Activated naive CD8-positive, alpha-beta T cell (primary cell): Measurements from ENCODE around the gene FAM81A.
"Not testable (repeated sequence)": the region's sequence is repeated elsewhere in the genome, so short reads cannot be mapped to it uniquely, and the experiment has no call there.

Source experiments
- H3K27ac Mint-ChIP-seq: one replicate; pipeline ENCODE4 v1.8.0; 2021; ENCODE audit warnings: mixed read lengths
- H3K27me3 Mint-ChIP-seq: one replicate; pipeline ENCODE4 v1.8.0; 2021; ENCODE audit warnings: mixed read lengths
- H3K36me3 Mint-ChIP-seq: one replicate; pipeline ENCODE4 v1.8.0; 2021; ENCODE audit warnings: mixed read lengths
- H3K4me1 Mint-ChIP-seq: one replicate; pipeline ENCODE4 v1.8.0; 2021; ENCODE audit warnings: low read depth, mixed read lengths
- H3K4me3 Mint-ChIP-seq: one replicate; pipeline ENCODE4 v1.8.0; 2021; ENCODE audit warnings: mild to moderate bottlenecking, mixed read lengths
- H3K9me3 Mint-ChIP-seq: one replicate; pipeline ENCODE4 v1.8.0; 2021; ENCODE audit warnings: low read depth, mixed read lengths

FAM81A gene

DNA sequence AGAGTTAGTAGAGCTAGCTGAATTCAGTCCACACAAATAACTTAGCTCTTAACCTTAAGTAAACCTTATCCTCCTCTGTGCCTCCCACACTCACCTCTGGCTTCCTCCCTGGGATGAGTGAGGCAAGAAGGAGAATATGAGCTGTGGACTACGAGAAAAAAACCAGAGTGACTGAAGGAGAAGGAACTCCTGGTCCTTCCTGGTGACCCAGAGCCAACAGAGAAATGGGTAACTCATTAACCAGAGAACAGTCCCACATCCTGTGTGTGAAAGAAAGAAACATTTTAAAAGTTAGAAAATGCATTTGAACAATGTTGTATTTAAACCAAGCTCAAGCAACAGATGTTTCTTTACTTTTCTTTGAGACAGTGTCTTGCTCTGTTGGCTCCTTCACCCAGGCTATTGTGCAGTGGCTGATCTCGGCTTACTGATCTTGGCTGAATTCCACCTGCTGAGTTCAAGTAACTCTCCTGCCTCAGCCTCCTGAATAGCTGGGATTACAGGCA, 27.5 kb upstream of the FAM81A start:
- H3K36me3 Mint-ChIP-seq = no peaks in the 10 kb centered on the region
- H3K27me3 Mint-ChIP-seq = no peaks in the 10 kb centered on the region
- H3K4me3 Mint-ChIP-seq = no peak overlapping the region
- H3K9me3 Mint-ChIP-seq = no peaks in the 10 kb centered on the region
- no peak overlapping the region for H3K27ac Mint-ChIP-seq
- peaks cover 36% of the 10 kb centered on the region for H3K4me1 Mint-ChIP-seq

DNA sequence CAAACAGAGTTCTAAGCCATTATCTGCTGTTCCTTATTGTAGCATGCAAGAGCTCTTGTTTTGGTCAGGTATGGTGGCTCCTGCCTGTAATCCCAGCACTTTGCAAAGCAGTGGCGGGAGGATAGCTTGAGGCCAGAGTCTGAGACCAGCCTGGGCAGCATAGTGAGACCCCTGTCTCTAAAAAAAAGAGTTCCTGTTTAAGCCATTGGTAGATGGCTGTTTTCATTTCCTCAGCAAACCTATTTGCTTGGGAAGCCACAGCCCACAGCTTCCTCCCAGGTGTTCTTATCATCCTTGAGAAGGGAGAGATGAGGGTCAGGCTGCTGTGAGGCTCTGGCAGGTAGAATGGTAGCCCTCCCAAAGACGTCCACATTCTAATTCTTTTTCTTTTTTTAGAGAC, 24.4 kb upstream of the FAM81A start:
- Mint-ChIP-seq H3K9me3 (no peaks in the 10 kb centered on the region), H3K27me3 (peaks cover 2% of the 10 kb centered on the region), H3K27ac (no peak overlapping the region), H3K4me3 (no peak overlapping the region), H3K4me1 (peaks cover 36% of the 10 kb centered on the region), H3K36me3 (no peaks in the 10 kb centered on the region)

DNA sequence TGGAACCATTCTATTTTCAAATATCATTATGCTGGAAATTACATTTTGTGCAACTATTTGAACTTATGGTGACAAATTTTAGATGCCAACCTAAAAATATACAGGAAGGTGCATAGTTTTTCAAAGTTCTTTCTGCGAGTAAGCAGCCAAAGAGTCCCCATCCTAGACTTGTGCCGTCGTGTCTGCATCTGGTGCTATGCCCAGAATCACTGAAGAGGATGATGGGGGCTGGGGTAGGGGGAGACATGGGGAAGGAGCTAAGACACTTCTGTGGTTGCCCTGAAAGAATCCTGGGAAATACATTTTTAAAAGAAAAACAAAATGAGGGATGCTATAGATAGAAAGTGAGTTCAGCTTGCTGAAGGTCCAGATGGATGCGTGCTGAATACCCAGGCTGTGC, 21.2 kb upstream of the FAM81A start:
- Mint-ChIP-seq H3K27me3 (peaks cover 2% of the 10 kb centered on the region), H3K4me3 (no peak overlapping the region), H3K36me3 (no peaks in the 10 kb centered on the region), H3K27ac (no peak overlapping the region), H3K4me1 (peaks cover 29% of the 10 kb centered on the region), H3K9me3 (no peaks in the 10 kb centered on the region)

DNA sequence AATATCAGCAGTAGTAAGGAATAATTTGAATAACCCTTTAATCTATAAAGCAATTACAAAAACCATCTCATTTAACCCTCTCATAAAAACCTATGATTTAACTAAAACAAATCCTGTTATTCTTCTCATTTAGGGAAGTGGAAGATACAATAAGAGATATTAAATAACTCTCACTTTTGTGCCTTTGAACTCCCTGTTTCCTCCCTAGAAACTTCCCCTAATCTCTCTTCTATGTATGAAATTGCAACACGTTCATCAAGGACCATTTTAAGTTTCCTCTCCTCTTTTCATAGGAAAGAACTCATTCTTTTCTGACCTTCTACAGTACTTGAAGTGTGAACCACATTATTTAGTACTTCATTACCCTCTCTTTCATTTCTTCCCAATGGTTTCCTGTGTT, 18.8 kb upstream of the FAM81A start:
- H3K9me3 Mint-ChIP-seq = no peaks in the 10 kb centered on the region
- no peak overlapping the region for H3K4me3 Mint-ChIP-seq
- H3K4me1 Mint-ChIP-seq = peaks cover 10% of the 10 kb centered on the region
- peaks cover 2% of the 10 kb centered on the region for H3K27me3 Mint-ChIP-seq
- no peaks in the 10 kb centered on the region for H3K36me3 Mint-ChIP-seq
- H3K27ac Mint-ChIP-seq = no peak overlapping the region

DNA sequence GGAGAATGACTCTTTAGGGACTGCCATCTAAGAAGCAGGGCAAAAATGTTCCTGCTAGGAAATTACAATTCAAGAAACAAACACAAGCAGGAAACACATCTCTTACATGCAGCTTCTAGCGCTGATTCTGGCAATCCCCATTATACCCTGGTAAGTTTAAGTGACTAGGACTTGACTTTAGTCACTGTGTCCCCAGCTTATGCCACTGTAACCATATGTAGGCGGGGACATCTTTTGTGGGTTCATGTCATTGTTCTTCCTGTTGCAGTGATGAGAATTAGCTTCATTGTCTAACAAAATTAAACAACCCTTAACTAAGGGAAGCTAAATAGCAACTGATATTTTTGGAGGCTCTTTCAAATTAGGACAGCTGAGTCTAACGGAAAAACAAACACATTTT, 17.9 kb upstream of the FAM81A start:
- peaks cover 2% of the 10 kb centered on the region for H3K27me3 Mint-ChIP-seq
- no peaks in the 10 kb centered on the region for H3K36me3 Mint-ChIP-seq
- peaks cover 7% of the 10 kb centered on the region for H3K4me1 Mint-ChIP-seq
- H3K4me3 Mint-ChIP-seq = no peak overlapping the region
- H3K27ac Mint-ChIP-seq = no peak overlapping the region
- H3K9me3 Mint-ChIP-seq = no peaks in the 10 kb centered on the region

DNA sequence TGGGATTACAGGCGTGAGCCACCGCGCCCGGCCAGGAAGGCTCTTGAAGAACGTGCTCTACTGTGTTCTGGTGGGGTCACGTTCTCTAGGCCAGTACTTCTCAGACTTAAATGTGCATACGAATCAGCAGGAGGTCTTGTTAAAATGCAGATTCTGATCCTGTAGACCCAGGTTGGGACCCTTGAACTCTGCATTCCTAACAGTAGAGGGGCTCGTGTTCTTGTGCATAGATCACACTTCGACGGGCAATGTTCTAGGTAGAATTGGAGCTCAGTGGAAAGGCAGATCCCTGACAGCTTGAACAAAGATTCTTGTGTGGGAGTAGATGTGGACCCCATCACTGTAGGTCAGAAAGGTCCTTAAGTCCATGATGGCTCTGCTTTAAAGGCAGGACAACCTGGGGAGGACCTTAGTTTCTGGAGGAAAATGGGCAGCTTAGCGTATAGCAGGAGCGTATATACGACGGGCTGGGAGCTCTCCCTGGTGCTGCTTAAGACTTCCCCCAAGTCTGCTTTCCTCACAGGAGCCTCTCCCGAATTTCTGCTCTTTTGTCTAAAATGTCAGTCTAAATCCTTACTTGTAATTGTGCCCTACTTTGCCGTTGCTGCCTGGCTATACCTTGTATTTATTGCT, 16.9 kb upstream of the FAM81A start:
- Mint-ChIP-seq H3K27ac (no peak overlapping the region), H3K4me3 (no peak overlapping the region), H3K4me1 (peaks cover 7% of the 10 kb centered on the region), H3K27me3 (peaks cover 2% of the 10 kb centered on the region), H3K36me3 (no peaks in the 10 kb centered on the region), H3K9me3 (no peaks in the 10 kb centered on the region)

DNA sequence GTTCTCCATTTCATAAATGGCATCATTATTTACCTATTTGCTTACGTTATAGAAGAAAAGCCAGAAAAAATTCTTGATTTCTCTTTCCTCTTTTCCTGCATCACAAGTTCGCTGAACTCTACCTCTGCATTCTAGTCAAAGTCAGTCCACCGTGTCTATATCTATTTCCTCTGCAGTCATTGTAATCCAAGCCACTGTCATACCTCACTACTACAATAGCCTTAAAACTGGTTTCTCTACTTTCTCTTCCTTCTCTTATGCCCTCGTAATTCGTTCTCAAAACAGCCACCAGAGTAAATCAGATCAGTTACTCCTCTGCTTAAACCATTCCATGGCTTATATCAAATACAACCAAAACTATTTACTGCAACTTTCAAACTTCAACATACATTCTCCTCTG, 13.4 kb upstream of the FAM81A start:
- Mint-ChIP-seq H3K27me3 (peaks cover 3% of the 10 kb centered on the region), H3K4me3 (no peak overlapping the region), H3K4me1 (peaks cover 7% of the 10 kb centered on the region), H3K36me3 (peaks cover 6% of the 10 kb centered on the region), H3K9me3 (no peaks in the 10 kb centered on the region), H3K27ac (no peak overlapping the region)

DNA sequence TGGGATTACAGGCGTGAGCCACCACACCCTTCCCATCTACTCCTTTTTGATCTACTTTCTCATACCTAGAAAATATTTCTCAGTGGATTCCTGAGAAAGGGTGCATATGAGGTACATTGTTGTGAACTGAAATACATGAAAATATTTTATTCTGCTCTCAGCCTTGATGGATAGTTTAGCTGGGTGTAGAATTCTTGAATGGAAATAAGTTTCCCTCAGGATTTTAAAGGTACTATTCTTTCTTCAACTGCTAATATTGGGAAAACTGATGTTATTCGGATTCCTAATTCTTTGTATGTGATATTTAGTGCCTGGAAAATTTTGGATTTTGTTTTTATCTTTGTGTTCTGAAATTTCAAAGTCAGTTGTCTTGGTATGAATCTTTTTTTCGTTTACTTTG, 9.1 kb upstream of the FAM81A start:
- not testable (repeated sequence) for H3K9me3 Mint-ChIP-seq, H3K36me3 Mint-ChIP-seq, H3K4me1 Mint-ChIP-seq, H3K27ac Mint-ChIP-seq, H3K4me3 Mint-ChIP-seq
- peaks cover 14% of the 10 kb centered on the region for H3K27me3 Mint-ChIP-seq

DNA sequence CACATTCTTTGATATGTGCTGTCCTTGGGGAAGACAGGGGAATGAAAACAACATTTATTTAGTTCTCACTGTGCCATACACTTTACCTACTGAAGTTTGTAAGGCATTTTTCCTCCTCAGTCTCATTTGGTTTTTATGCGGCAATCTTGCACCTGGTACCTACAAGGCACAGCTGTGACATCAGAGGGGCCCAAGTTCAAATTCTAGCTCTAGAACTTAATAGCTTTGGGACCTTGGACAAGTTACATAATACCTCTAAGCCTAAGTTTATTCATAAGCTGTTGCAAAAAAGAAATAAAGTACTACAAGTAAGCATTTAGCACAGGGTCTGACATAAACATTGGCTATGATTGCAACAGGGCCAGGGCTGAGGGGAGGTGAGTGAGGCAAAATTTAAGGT, 5.6 kb upstream of the FAM81A start:
- no peak overlapping the region for H3K4me3 Mint-ChIP-seq
- H3K27me3 Mint-ChIP-seq = peaks cover 34% of the 10 kb centered on the region
- H3K4me1 Mint-ChIP-seq = peaks cover 10% of the 10 kb centered on the region
- no peak overlapping the region for H3K27ac Mint-ChIP-seq
- peaks cover 8% of the 10 kb centered on the region for H3K36me3 Mint-ChIP-seq
- no peaks in the 10 kb centered on the region for H3K9me3 Mint-ChIP-seq

DNA sequence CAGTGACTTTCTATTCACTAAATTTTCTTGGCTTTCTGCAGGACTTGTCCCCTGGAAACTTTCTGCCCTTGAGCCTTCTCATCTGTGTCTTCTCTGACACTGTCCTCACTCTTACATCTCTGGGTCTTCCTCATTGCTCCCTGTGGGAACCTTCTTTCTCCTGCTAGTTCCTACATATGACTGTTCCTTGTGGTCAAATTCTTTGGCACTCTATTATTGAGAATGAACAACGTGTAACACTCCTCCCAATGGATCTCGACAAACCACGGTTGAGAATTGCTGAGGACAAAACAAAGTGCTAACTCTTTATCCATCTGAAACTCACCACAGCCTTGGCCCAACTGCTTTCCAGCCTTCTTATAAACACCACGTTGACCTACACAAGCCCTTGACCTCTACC, 3.5 kb upstream of the FAM81A start:
- Mint-ChIP-seq H3K36me3 (peaks cover 3% of the 10 kb centered on the region), H3K27me3 (peaks cover 37% of the 10 kb centered on the region), H3K9me3 (no peaks in the 10 kb centered on the region), H3K27ac (no peak overlapping the region), H3K4me3 (no peak overlapping the region), H3K4me1 (peaks cover 21% of the 10 kb centered on the region)

DNA sequence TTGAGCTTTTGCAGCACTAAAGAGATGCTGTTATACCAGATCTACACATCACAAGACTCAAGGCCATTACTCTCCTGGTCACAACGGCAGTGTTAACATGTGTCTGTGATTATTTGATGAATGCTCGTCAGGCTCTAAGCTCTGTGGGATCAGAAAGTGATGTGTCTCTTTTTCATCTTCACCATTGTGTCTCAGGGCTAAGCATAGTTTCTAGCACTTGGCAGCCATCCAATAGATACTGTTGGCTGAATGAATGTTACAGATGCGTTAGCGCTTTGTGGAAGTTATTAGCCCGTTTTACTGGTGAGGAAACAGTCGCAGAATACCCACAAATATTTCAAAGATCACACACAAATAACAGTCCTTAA, 1.2 kb upstream of the FAM81A start:
- H3K27ac Mint-ChIP-seq = no peak overlapping the region
- H3K4me1 Mint-ChIP-seq = peaks cover 21% of the 10 kb centered on the region
- H3K27me3 Mint-ChIP-seq = peaks cover 31% of the 10 kb centered on the region

DNA sequence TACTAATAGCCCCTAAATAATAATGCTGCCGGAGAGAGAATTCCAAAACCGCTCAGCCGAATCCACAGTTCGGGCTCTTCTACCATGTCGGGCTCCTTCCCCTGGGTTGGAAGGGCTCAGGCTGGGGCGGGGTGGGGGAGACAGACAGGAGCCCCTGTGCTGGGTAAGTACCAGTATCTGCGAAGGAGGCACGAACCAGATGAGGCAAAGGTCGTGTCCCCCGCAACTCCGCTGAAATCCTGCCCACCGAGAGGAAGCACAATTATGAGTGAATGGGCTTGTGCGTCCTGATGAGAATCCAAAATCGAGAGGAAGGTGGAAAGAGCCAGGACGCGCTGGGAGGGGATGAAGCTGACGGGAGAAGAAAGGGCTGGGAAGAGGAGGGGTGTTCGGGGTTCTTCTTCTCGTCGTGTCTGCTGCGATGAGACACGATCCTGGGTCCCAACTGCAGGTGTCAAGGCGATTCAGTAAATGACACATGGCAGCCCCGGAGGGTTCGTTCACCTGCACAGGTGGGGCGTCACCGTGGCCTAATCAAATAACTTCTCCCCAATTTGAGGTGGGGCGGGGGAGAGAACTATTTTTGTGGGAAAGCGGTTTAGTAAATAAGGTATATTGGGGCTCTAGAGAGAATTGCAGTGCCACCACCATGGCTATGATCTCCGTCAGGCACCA, 707 bp upstream of the FAM81A start:
- Mint-ChIP-seq H3K4me3 (peak overlapping the region; percentile 91), H3K27ac (no peak overlapping the region), H3K27me3 (peaks cover 31% of the 10 kb centered on the region)

More for the DNA sequence above, 1.2 kb upstream of the FAM81A start:
- Mint-ChIP-seq H3K4me3 (peak overlapping the region; percentile 91), H3K9me3 (no peaks in the 10 kb centered on the region), H3K36me3 (no peaks in the 10 kb centered on the region)

DNA sequence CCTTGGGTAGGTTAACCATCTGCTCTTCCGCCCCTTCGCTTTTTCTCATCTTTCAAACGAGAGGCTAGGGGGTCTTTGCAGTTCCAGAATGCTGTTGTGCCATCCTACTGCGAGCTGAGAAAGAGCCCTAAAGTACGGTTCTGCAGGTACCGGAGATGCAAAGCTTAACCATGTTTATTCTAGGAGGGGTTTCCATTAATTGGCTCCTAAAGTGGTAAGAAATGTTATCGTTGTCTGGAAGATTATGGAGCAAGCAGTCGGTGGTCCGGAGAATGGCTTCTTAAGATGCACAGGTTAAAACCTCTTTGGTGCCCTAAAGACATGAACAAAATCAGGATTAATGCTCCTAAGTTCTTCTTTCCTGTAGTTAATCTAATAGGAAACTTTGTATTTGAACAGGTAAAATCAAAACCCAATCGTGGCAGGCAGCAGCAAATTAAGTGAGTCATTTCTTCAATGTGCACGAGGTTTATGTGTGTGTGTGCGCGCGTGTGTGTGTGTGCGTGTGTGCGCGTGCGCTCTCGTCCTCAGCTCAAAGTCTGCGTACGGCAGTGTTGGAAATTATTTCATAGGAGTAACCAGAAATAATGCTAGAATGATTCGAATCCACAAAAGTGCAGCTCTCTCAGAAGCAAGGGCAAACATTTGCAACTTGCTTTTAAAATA, 772 bp downstream of the FAM81A start:
- peak overlapping the region; percentile 82 for H3K4me3 Mint-ChIP-seq
- H3K9me3 Mint-ChIP-seq = no peaks in the 10 kb centered on the region
- H3K27me3 Mint-ChIP-seq = peaks cover 26% of the 10 kb centered on the region
- no peak overlapping the region for H3K27ac Mint-ChIP-seq
- no peaks in the 10 kb centered on the region for H3K36me3 Mint-ChIP-seq
- peaks cover 21% of the 10 kb centered on the region for H3K4me1 Mint-ChIP-seq

More for the DNA sequence above, 707 bp upstream of the FAM81A start:
- Mint-ChIP-seq H3K36me3 (no peaks in the 10 kb centered on the region), H3K4me1 (peaks cover 21% of the 10 kb centered on the region), H3K9me3 (no peaks in the 10 kb centered on the region)

DNA sequence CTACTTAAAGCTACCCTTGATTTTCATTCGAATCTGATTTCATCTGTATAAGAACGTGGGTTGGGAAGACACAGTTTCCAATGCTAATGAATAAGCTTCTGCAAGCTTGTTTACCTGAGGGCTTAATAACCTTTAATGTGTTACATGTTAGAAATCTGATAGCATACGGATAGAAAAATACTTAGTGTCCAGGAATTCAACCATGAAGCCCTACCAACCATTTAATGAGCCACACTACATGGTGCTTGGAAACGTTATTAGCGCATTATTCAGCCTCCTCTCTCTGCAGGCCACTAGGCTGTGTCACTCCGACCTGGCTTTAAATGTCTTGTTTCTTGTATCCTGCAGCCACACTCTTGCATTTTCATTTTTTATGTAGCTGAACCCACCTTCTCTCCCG, 1.6 kb downstream of the FAM81A start:
- Mint-ChIP-seq H3K27me3 (peaks cover 22% of the 10 kb centered on the region), H3K4me1 (peaks cover 21% of the 10 kb centered on the region)

DNA sequence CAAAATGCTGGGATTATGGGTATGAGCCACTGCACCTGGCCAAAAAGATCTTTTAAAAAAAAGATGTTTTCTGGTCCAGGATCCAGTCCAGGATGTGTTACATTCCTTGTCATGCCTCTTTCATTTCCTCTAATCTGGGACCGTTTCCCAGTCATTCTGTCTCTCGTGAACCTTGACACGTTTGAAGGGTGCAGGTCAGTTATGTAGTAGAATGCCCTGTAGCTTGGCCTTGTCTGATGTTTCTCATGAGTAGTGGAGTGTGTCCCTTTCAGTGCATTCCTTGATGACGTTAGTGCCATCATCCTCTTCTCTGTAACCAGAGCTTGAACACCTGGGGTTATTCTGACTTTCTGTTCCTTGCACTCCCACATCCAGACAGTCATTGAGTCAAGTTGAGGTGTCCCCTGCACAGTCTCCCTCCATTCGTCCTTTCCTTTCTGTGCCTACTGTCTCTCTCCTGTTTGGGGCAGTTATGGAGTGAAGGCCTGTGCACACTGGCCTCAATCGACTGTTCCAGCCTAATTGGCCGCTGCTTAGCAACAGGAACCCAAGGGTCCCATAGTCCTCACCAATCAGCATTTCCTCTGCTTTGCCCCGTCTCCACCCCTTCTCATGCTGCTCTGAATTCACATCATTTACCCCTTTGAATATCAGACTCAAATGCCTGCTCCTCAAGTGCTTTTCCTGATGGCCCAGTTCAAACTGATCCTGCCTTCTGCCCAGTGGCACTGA, 5.5 kb downstream of the FAM81A start:
- peaks cover 5% of the 10 kb centered on the region for H3K4me1 Mint-ChIP-seq
- H3K27me3 Mint-ChIP-seq = peaks cover 2% of the 10 kb centered on the region
- no peak overlapping the region for H3K27ac Mint-ChIP-seq
- no peaks in the 10 kb centered on the region for H3K36me3 Mint-ChIP-seq
- H3K4me3 Mint-ChIP-seq = no peak overlapping the region
- no peaks in the 10 kb centered on the region for H3K9me3 Mint-ChIP-seq

More for the DNA sequence above, 1.6 kb downstream of the FAM81A start:
- peak overlapping the region; percentile 46 for H3K4me3 Mint-ChIP-seq
- H3K9me3 Mint-ChIP-seq = no peaks in the 10 kb centered on the region
- H3K27ac Mint-ChIP-seq = no peak overlapping the region
- no peaks in the 10 kb centered on the region for H3K36me3 Mint-ChIP-seq
